Activated T-helper 2 cell treated with anti-CD3 and anti-CD28 coated beads, Interferon-gamma antibody, Interleukin-2, Interleukin-4, amounts not matched to agents 10 μg/mL and 5 μg/mL and 100 μg/mL, durations not matched to agents 14 hours and 24 hours and 36 hours (primary cell): ENCODE data around the gene P2RY8. TPM values are rescaled to one million over a fixed set of nuclear protein-coding genes. Genes with fewer than 3 reads are reported as not detected.
"Not testable (repeated sequence)": the region's sequence is repeated elsewhere in the genome, so short reads cannot be mapped to it uniquely, and the experiment has no call there.

Source experiments
- DNase-seq: peaks from one replicate; pipeline ENCODE4 v3.0.0; 2021; ENCODE audit warnings: low spot score
- H3K27ac Mint-ChIP-seq: one replicate; pipeline ENCODE4 v1.8.0; 2021; ENCODE audit warnings: mixed read lengths
- H3K27me3 Mint-ChIP-seq: one replicate; pipeline ENCODE4 v1.8.0; 2021; ENCODE audit warnings: low read depth, mixed read lengths
- H3K36me3 Mint-ChIP-seq: one replicate; pipeline ENCODE4 v1.8.0; 2021; ENCODE audit warnings: low read depth, mixed read lengths
- H3K4me1 Mint-ChIP-seq: one replicate; pipeline ENCODE4 v1.8.0; 2021; ENCODE audit warnings: low read depth, mixed read lengths
- H3K4me3 Mint-ChIP-seq: one replicate; pipeline ENCODE4 v1.8.0; 2021; ENCODE audit warnings: low read depth, mild to moderate bottlenecking, moderate library complexity, mixed read lengths
- H3K9me3 Mint-ChIP-seq: one replicate; pipeline ENCODE4 v1.8.0; 2021; ENCODE audit warnings: mixed read lengths
- intact Hi-C: fragments of 100-400 bp; cut with micrococcal nuclease; formaldehyde crosslinking; loops from one replicate; pipeline ENCODE4 v1.15.1; 2023
- total RNA-seq: library from RNA; stranded (reverse); gene quantifications from 2 replicates; pipeline ENCODE4 v1.2.3, GENCODE V29; 2022

Gene P2RY8, protein sequence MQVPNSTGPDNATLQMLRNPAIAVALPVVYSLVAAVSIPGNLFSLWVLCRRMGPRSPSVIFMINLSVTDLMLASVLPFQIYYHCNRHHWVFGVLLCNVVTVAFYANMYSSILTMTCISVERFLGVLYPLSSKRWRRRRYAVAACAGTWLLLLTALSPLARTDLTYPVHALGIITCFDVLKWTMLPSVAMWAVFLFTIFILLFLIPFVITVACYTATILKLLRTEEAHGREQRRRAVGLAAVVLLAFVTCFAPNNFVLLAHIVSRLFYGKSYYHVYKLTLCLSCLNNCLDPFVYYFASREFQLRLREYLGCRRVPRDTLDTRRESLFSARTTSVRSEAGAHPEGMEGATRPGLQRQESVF
- total RNA-seq: 33.1 and 34.5 TPM in 2 replicates

DNA sequence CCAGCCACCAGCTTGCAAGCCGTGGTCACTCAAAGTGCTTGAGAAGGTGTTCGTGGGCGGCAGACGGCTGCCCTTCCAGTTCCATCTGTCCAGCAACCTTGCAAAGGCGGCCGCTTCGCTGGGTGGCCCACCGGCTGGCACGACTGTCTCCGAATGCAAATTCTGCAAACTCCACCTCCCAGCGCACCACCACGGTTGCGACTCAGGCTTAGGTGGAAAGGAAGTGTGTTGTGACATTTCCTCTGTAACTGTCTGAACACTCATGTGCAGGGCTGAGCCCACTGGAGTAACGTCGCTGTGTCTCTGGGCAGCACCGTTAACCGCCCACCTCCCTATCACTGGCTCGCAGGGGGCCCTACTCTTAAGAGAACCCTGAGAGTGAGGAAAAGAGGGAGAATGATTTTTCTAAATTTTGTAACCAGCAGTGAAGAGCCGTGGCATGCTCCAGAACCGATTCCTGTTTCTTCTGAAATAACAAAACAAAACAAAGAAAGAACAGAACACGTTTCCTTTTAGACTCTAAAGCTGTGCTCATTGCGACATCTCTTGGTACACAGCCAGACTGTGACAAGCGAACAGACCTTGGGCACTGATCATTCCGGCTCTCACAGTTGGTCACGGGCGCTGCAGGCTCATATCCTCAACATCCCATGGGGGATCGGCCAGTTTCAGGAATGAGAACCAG lies at the start of gene P2RY8:
Gene P2RY8, minus strand, starts transcription at position 155 of the 685 bp plus-strand sequence. CDS start 70,627 bp downstream, outside the sequence.
- no peaks in the 10 kb centered on the region for H3K9me3 Mint-ChIP-seq
- H3K36me3 Mint-ChIP-seq: peaks cover 16% of the 10 kb centered on the region
- intact Hi-C loops: loop anchor here (1.0 to 5.0 kb wide), 8 partner anchors 35 to 145 kb away; partner anchors contain the start of genes AKAP17A and SLC25A6
- peak within 1 kb of the TSS; percentile 99 for H3K27ac Mint-ChIP-seq
- H3K4me1 Mint-ChIP-seq: peaks cover 14% of the 10 kb centered on the region
- peak; percentile 77 for DNase-seq
- no peaks in the 10 kb centered on the region for H3K27me3 Mint-ChIP-seq
- H3K4me3 Mint-ChIP-seq: peak within 1 kb of the TSS; percentile 94

DNA sequence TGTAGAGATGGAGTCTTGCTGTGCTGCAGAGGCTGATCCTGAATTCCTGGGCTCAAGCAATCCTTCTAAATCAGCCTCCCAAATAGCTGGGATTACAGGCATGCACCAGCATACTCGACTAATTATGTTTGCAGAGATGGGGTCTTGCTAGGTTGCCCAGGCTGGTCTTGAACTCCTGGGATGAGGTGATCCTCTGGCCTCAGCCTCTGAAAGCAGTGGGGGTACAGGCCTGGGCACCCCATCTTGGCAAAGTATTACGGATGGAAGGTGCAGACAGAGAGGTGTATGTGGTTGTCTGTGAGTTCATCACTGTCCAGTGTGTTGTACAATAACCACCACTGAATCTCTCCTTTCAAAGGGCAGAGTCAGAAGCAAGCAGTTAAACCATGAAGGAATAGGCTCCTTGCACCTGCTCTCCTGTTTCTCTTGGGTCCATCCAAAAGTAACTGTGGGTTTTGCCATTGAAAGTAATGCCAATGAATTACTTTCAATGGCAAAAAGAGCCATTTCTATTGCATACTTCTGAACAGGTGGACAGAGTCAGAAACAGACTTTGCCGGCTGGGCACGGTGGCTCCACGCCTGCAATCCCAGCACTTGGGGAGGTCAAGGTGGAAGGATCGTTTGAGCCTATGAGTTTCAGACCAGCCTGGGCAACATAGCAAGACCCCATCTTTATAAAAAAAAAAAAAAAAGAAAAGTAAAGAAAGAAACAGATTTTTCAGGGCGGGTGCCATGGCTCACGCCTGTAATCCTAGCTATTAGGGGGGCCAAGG lies 47.4 kb upstream of the P2RY8 start:
- Mint-ChIP-seq H3K4me3 (no peak overlapping the region), H3K27ac (no peak overlapping the region), H3K27me3 (no peaks in the 10 kb centered on the region), H3K9me3 (no peaks in the 10 kb centered on the region), H3K4me1 (peaks cover 21% of the 10 kb centered on the region), H3K36me3 (no peaks in the 10 kb centered on the region)
- peak; percentile 4 for DNase-seq
- intact Hi-C loops: no loop called here

DNA sequence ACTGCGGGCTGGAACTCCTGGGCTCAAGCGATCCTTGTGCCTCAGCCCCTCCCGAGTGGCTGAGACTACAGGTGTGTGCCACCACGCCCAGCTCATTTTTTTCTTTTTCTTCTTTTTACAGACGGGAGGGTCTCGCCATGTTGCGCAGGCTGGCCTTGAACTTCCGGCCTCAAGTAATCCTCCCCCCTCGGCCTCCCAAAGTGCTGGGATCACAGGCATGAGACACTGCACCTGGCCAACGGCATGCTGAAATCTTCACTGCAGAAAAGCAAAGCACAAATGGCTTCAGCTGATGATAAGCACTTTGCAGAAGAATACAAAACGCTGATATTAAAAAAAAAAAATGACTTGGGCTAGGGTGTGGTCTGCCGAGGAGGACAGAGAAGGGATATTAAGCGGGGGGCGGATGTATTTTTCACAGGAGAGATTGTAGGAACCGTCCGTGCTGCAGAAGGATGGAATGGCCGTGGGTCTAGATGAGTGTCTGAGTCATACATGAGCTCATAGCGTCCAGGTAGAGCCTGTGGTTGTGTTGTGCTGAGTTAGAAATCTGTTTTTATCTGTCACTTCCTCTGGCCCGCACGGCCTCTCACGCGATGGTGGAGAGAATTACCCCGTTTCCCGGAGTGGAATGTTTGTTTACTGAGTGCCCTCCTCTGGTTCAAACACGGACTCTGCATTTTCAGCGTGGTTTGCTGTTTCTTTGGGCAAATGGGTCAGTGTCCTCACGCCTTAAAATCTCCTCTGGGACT lies 45.9 kb upstream of the P2RY8 start:
- no peaks in the 10 kb centered on the region for H3K27me3 Mint-ChIP-seq
- H3K36me3 Mint-ChIP-seq: no peaks in the 10 kb centered on the region
- H3K27ac Mint-ChIP-seq: peak overlapping the region; percentile 58
- no peaks in the 10 kb centered on the region for H3K9me3 Mint-ChIP-seq
- DNase-seq: peak; percentile 63
- H3K4me3 Mint-ChIP-seq: peak overlapping the region; percentile 6
- H3K4me1 Mint-ChIP-seq: peaks cover 20% of the 10 kb centered on the region
- intact Hi-C loops: no loop called here

DNA sequence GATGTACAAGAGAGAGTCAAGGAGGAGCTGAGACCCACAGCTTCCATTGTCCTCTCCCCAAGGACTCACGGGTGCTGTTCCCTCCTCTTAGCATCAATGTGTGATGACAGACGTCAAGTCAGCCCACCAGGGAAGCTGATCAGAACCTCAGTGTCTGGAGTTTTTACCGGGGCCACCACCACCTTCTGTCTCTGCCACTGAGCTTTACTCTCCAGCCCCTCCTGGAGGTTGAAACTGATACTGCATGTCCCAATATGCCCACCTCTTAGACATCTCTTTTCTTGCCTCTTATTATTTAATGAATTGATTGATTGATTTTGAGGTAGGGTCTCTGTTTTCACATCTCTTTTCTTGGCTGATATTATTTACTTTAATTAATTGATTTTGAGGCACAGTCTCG lies 44.1 kb upstream of the P2RY8 start:
- peak; percentile 69 for DNase-seq
- Mint-ChIP-seq H3K27me3 (no peaks in the 10 kb centered on the region), H3K36me3 (no peaks in the 10 kb centered on the region), H3K4me1 (peaks cover 15% of the 10 kb centered on the region), H3K9me3 (no peaks in the 10 kb centered on the region), H3K27ac (peak overlapping the region; percentile 3), H3K4me3 (no peak overlapping the region)
- intact Hi-C loops: loop anchor here (1.0 to 2.0 kb wide), 2 partner anchors 44 to 127 kb away; partner anchors contain the start of gene P2RY8

DNA sequence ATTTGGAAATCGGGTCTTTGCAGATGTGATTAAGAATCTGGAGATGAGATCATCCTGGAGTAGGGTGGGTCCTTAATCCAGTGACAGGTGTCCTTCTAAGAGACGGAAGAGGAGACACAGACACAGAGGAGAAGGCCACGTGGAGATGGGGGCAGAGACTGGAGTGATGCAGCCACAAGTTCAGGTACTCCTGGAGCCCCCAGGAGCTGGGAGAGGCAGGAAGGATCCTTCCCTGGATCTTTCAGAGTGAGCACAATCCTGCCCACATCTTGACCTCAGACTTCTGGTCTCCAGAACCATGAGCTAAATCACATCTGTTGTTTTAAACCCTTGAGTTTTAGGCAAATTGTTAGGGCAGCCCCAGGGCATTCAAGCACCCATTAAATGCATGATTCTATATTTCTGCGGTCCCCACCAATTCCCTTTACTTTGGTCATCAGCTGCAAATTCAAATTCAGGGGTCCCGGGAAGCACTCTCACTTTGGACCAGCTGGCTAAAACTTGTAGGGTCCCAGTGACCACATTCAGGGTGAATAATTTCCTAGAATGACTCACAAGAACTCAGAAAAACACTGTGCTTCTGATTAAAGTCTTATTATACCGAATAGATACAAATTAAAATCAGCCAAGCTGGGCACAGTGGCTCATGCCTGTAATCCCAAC lies 41.7 kb upstream of the P2RY8 start:
- intact Hi-C loops: no loop called here
- H3K4me3 Mint-ChIP-seq: no peak overlapping the region
- DNase-seq: peak; percentile 7
- H3K9me3 Mint-ChIP-seq: no peaks in the 10 kb centered on the region
- no peaks in the 10 kb centered on the region for H3K27me3 Mint-ChIP-seq
- H3K27ac Mint-ChIP-seq: no peak overlapping the region
- peaks cover 15% of the 10 kb centered on the region for H3K4me1 Mint-ChIP-seq
- no peaks in the 10 kb centered on the region for H3K36me3 Mint-ChIP-seq

DNA sequence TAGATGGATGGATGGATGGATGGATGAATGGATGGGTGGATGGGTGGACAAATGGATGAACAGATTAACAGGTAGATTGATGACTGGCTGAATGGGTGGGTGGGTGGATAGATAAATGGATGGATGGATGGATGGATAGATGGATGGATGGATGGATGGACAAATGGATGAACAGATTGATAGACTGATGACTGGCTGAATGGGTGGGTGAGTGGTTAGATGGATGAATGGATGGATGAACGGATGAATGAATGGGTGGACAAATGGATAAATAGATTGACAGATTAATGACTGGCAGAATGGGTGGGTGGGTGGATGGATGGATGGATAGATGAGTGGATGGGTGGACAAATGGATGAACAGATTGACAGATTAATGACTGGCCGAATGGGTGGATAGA lies 40.9 kb upstream of the P2RY8 start:
- intact Hi-C loops: no loop called here
- no peak overlapping the region for H3K27ac Mint-ChIP-seq
- peak; percentile 1 for DNase-seq
- no peaks in the 10 kb centered on the region for H3K36me3 Mint-ChIP-seq
- no peak overlapping the region for H3K4me3 Mint-ChIP-seq
- peaks cover 8% of the 10 kb centered on the region for H3K4me1 Mint-ChIP-seq
- no peaks in the 10 kb centered on the region for H3K9me3 Mint-ChIP-seq
- H3K27me3 Mint-ChIP-seq: no peaks in the 10 kb centered on the region

DNA sequence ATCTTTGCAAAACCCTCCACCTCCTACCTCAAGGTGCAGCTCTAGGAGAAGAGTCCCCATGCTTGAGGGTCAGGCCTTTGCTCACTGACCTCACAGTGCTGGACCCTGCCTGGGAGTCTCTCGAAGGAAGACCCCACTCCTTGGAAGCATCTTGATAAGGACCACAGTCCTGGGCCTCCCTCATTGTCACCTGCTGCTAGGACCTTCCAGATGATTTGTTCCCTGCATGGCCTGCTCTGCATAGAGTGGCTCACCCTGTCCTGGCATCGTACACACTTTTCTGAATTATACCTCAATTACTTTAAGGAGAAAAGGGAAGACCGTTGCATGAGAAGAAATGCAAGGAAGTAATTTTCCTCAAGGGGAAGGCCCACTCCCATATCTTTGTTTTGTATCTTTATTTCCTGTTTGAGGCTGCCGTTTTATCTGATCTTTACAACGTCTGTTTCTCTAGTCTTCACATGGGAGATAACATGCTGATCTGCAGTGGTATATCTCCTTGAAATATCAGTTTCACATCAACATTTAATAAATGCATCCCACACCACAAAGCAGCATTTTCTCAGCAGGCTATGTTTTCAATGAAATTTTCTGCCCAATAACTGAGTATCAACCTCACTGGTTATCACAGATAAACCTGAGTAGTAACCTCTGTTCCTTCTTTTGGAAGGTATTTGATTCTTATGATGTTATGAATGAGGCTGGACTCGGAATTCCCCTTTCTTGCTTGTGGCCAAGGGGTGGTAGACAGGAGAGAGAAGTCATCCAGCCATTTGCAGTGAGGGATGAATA lies 39.4 kb upstream of the P2RY8 start:
- no peak overlapping the region for H3K4me3 Mint-ChIP-seq
- no peaks in the 10 kb centered on the region for H3K36me3 Mint-ChIP-seq
- intact Hi-C loops: loop anchor here (1.0 kb wide), 1 partner anchor 122 kb away; no protein-coding TSS in a partner anchor
- no peak overlapping the region for H3K27ac Mint-ChIP-seq
- no peaks in the 10 kb centered on the region for H3K27me3 Mint-ChIP-seq
- peaks cover 7% of the 10 kb centered on the region for H3K4me1 Mint-ChIP-seq
- peak; percentile 9 for DNase-seq
- H3K9me3 Mint-ChIP-seq: no peaks in the 10 kb centered on the region

DNA sequence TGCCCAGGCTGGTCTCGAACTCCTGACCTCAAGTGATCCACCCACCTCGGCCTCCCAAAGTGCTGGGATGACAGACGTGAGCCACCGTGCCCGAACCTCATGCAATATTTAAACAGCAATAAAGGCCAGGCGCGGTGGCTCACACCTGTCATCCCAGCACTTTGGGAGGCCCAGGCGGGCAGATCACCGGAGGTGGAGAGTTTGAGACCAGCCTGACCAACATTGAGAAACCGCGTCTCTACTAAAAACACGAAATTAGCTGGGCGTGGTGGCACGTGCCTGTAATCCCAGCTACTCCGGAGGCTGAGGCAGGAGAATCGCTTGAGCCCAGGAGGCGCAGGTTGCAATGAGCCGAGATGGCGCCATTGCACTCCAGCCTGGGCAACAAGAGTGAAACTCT lies 37.2 kb upstream of the P2RY8 start:
- intact Hi-C loops, H3K27ac Mint-ChIP-seq, H3K36me3 Mint-ChIP-seq, H3K9me3 Mint-ChIP-seq, H3K4me3 Mint-ChIP-seq, H3K27me3 Mint-ChIP-seq: not testable (repeated sequence)
- peaks cover 15% of the 10 kb centered on the region for H3K4me1 Mint-ChIP-seq
- peak; percentile 4 for DNase-seq

DNA sequence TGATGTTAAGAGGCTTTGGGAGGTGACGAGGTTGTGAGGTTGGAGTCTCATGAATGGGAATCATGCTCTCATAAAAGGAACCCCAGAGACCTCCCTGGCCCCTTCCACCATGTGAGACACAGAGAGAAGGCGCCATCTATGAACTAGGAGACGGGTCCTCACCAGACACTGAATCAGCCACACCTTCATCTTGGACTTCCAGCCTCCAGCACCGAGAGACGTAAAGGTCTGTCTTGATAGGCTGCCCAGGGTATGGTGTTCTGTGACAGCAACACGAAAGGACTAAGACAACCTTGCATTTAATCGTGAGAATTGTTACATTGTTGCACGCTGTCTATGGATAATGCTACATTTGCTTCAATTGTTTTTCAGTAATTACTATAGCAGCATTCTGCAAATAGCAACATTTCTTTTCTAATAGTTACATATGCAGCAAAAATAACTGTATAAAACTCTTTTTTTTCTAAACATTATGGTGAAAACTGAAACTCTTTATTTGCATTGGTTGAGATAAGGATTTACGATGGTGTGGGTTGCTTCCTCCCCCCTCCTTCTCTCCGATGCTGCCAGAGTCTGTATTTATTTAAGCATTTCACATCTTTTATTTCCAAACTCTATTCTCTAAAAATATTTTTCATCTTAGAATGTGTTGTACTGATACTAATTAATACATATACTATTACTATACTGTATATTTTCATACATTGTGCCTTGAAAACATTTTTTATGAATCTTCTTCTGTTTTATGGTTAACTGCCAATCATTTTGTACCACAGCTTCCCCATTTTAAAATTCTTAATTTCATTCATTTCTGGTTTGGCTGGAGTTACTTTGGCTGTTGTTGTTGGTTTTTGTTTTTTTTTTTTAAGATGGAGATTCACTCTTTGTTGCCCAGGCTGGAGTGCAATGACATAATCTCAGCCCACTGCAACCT lies 28.0 kb upstream of the P2RY8 start:
- Mint-ChIP-seq H3K27ac (no peak overlapping the region), H3K4me3 (peak overlapping the region; percentile 30), H3K36me3 (peaks cover 4% of the 10 kb centered on the region), H3K9me3 (peaks cover 4% of the 10 kb centered on the region), H3K4me1 (peaks cover 33% of the 10 kb centered on the region), H3K27me3 (peaks cover 6% of the 10 kb centered on the region)
- DNase-seq: peak; percentile 8
- intact Hi-C loops: no loop called here

DNA sequence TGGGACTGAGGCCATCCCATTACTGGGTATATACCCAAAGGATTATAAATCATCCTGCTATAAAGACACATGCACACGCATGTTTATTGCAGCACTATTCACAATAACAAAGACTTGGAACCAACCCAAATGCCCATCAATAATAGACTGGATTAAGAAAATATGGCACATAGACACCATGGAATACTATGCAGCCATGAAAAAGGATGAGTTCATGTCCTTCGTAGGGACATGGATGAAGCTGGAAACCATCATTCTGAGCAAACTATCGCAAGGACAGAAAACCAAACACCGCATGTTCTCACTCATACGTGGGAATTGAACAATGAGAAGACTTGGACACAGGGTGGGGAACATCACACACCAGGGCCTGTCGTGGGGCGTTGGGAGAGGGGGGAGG lies 27.1 kb upstream of the P2RY8 start:
- intact Hi-C loops, H3K4me3 Mint-ChIP-seq, H3K36me3 Mint-ChIP-seq, H3K27ac Mint-ChIP-seq, H3K9me3 Mint-ChIP-seq, H3K27me3 Mint-ChIP-seq: not testable (repeated sequence)
- peak; percentile 6 for DNase-seq
- H3K4me1 Mint-ChIP-seq: peaks cover 29% of the 10 kb centered on the region
